HG03432 (cell line): Measurements from ENCODE around the gene PCGF6.
A peak's percentile ranks its signal among the peaks of the same experiment; 100 is the strongest.
"Not testable (repeated sequence)": the region's sequence is repeated elsewhere in the genome, so short reads cannot be mapped to it uniquely, and the experiment has no call there.

Experiments
- ATAC-seq: cut with Tn5 transposase; IDR thresholded peaks from one replicate; pipeline ENCODE4 v1.9.1; 2021; ENCODE audit warnings: mild to moderate bottlenecking, moderate library complexity; ENCODE audit not compliant: unreplicated experiment

Gene PCGF6, protein sequence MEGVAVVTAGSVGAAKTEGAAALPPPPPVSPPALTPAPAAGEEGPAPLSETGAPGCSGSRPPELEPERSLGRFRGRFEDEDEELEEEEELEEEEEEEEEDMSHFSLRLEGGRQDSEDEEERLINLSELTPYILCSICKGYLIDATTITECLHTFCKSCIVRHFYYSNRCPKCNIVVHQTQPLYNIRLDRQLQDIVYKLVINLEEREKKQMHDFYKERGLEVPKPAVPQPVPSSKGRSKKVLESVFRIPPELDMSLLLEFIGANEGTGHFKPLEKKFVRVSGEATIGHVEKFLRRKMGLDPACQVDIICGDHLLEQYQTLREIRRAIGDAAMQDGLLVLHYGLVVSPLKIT

GRCh38 chr10:103350517-103351260 lies at the start of gene PCGF6:
PCGF6 (minus strand) TSS chr10:103351140; CDS start chr10:103351066, 74 bp downstream.
- peak; percentile 94 for ATAC-seq

DNA sequence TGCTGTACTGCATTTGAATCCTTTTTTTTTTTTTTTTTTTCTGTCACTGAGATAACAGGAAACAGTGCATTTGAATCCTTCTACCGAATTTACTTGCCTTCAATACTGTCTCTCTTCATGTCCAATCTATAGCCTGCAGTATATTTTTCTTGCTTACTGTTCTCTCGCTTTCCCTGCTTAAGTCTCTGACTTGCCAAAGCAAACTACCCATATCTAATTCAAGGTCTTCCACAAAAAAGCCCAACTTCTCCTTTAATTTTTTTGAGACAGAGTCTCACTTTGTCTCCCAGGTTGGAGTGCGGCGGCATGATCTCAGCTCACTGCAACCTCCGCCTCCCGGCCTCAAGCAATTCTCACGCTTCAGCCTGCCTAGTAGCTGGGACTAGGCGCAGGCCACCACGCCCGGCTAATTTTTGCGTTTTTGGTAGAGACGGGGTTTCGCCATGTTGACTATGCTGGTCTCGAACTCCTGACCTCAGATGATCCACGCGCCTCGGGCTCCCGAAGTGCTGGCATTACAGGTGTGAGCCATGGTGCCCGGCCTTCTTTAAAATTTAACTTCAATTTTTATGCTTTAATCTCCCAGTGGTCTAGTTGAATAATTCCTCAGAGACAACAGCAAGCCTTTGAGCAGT lies 46.4 kb upstream of the PCGF6 start:
- no peak for ATAC-seq

GRCh38 chr10:103396789-103397087 lies 45.8 kb upstream of the PCGF6 start:
- no peak for ATAC-seq

DNA sequence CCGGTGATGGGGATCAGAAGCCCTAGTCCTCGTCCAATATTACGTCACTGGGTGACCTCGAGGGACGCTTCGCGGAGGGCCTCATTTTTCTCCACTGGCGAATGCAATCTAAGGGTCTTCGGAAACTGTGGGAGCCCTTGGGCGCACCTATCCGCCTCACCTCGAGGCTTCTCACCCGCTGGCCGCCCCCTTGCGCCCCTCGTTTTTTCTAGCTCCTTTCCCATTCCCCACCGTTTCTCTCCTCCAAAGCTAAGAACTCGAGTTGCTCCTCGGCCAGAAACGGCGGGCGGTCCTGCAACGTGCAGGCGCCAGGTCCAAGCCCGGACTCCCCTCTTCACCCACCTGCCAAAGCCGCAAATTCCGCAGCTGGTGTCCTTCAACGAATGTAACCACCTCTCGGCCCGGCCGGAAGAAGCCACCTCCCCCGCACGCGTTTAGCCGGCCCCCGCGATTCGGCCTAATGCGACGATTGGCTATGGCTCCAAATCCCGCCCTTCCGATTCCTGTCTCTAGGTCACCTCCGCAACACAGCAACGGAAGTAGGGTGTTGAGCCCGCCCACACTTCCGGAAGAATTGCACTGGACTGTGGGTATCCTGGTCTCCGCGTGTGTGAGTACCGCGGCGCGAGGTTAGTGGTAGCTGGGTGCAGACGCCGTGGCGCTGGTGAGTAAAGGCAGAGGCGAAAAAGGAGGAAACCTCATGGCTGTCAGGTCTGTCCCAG lies 45.3 kb upstream of the PCGF6 start, which contains the start of the genes ATP5MK and PDCD11:
Gene ATP5MK, minus strand, starts transcription at position 409 of the 722 bp plus-strand sequence. CDS start 4,018 bp downstream, outside the sequence.
Gene PDCD11, plus strand, starts transcription at position 560 of the 722 bp plus-strand sequence. CDS start 1,801 bp downstream, outside the sequence.
- ATAC-seq: peak; percentile 98

DNA sequence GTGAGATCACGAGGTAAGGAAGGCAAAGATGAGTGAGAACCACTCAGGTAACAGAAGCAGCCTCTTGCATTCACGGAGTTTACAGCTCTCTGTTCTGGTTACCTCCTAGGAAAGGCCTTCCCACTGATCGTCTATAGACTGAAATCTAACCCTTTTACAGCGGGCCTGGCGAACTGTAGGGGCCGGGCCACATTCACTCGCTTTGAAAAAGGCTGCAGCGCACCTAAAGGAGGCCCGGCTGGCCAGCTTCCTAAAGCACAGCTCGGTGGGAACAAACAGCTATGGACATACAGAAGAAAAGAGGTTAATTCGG lies 44.8 kb upstream of the PCGF6 start:
- ATAC-seq: no peak

- ATAC-seq: no peak
Observed at GRCh38 chr10:103394180-103394579, 43.2 kb upstream of the PCGF6 start.

GRCh38 chr10:103382769-103383168 lies 31.8 kb upstream of the PCGF6 start:
- no peak for ATAC-seq

DNA sequence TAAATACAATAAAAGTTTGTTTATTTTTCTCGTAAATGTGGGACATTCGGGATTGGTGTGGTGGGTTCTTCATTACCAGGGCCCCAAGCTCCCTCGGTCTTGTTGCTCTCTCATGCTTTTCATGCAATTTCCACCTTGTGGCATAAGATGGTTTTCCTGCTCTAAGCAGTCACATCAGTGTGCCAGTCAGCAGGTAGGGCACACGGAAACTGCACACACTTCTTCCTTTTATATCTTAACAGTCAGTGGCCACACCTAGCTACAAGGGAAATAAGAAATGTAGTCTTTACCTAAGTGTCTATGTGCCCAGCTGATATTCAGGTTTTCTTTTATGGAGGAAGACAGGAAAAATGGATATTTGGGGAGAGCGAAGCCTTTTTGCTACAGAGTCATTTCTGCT lies 23.3 kb upstream of the PCGF6 start:
- ATAC-seq: no peak

DNA sequence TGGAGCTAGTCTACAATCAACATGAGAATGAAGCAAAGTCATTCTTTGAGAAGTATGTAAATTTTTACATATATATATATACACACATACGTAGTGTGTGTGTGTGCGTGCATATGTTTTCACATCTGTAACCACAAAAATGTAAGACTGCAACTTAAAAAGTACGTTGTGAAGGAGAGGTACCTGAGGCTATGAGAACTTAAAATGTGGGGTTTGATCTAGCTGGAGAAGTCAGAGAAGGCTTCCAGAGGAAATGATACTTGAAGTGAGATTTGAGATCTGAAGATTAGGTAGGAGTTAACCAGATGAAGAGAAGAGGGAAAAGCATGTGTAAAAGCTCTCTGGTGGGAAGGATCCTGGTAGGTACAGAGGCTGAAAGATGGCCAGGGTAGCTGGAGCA lies 22.6 kb upstream of the PCGF6 start:
- no peak for ATAC-seq

GRCh38 chr10:103367782-103368518 lies 17.0 kb upstream of the PCGF6 start, which contains the start of gene TAF5:
TAF5 (plus strand) TSS chr10:103367976; CDS start chr10:103367990, 14 bp downstream.
- ATAC-seq: peak; percentile 62

DNA sequence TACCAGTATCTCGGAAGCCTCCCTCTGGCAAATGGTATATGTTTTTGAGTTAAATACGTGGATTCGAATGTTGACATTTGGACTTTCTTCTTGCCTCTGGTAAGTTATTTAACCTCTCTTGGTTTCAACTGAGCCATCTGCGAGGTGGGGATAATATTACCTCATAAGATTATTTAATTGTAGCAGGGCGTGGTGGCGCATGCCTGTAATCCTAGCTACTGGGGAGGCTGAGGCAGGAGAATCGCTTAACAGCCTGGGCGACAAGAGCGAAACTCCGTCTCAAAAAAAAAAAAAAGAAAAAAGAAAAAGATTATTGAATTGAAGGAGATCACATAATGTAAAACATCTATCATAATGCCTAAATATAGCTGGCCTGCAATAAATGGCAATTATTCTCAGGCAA lies 16.4 kb upstream of the PCGF6 start:
- ATAC-seq: no peak

GRCh38 chr10:103360791-103361190 lies 9.9 kb upstream of the PCGF6 start:
- not testable (repeated sequence) for ATAC-seq

- ATAC-seq: not testable (repeated sequence)
Observed at GRCh38 chr10:103359493-103359892, 8.6 kb upstream of the PCGF6 start.

GRCh38 chr10:103355906-103356599 lies 5.1 kb upstream of the PCGF6 start:
- no peak for ATAC-seq

- ATAC-seq: not testable (repeated sequence)
Observed at GRCh38 chr10:103354567-103354966, 3.6 kb upstream of the PCGF6 start.

- ATAC-seq: no peak
Observed at GRCh38 chr10:103353281-103353680, 2.3 kb upstream of the PCGF6 start.

GRCh38 chr10:103350175-103350516 lies 794 bp downstream of the PCGF6 start:
- ATAC-seq: no peak

GRCh38 chr10:103336370-103336769 lies 14.6 kb downstream of the PCGF6 start:
- no peak for ATAC-seq

DNA sequence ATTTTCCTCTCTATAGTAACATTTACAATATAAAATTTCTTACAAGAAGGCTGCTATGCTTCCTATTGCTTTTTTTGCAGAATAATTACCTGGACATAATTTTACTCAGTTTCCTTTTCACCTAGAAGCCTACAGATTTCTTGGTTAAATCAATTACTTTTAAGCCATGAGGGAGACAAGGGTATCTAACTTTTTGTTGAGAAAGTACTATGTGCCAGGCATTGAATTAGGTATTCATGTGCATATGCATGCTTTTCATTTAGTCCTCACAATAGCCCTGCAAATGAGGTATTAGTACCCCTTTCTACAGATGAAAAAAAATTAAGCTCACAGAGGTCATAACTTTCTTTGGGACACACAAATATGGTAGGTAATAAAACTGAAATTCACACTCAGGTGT lies 16.4 kb downstream of the PCGF6 start:
- ATAC-seq: no peak
